Stimulated activated CD8-positive, alpha-beta memory T cell treated with anti-CD3 and anti-CD28 coated beads, Interleukin-7, amount 100 ng/mL, for 48 hours (primary cell): Measurements from ENCODE around the gene NUMBL.
"Not testable (repeated sequence)": the region's sequence is repeated elsewhere in the genome, so short reads cannot be mapped to it uniquely, and the experiment has no call there.

Experiments
- DNase-seq, 2 donors: peaks; one replicate each; pipeline ENCODE4 v3.0.0-alpha.2; 2020; ENCODE audit warnings: low read depth in 1 of 2; ENCODE audit errors: extremely low read depth in 1 of 2

The NUMBL gene

GRCh38 chr19:40690050-40690692, at the start of gene NUMBL:
TSS of gene NUMBL (minus strand) at chr19:40690651. CDS start at chr19:40690483, 168 bp downstream.
- no peak for DNase-seq

- no peak for DNase-seq
Observed at GRCh38 chr19:40739030-40739839, 48.8 kb upstream of the NUMBL start.

GRCh38 chr19:40737102-40737644, 46.7 kb upstream of the NUMBL start:
- no peak for DNase-seq

GRCh38 chr19:40736661-40737060, 46.2 kb upstream of the NUMBL start:
- DNase-seq = no peak

GRCh38 chr19:40735013-40735771, 44.7 kb upstream of the NUMBL start:
- DNase-seq = no peak

- DNase-seq = no peak
Observed at GRCh38 chr19:40733149-40733548, 42.7 kb upstream of the NUMBL start.

- DNase-seq = not testable (repeated sequence)
Observed at GRCh38 chr19:40732304-40732703, 41.9 kb upstream of the NUMBL start.

GRCh38 chr19:40730065-40730464, 39.6 kb upstream of the NUMBL start:
- not testable (repeated sequence) for DNase-seq

GRCh38 chr19:40726279-40726678, 35.8 kb upstream of the NUMBL start:
- DNase-seq = no peak

- no peak for DNase-seq
Observed at GRCh38 chr19:40724855-40725254, 34.4 kb upstream of the NUMBL start.

GRCh38 chr19:40724315-40724714, 33.9 kb upstream of the NUMBL start:
- DNase-seq = no peak

- DNase-seq = no peak
Observed at GRCh38 chr19:40723661-40724254, 33.3 kb upstream of the NUMBL start.

GRCh38 chr19:40721936-40722661, 31.6 kb upstream of the NUMBL start:
- DNase-seq = no peak

- DNase-seq = no peak
Observed at GRCh38 chr19:40721140-40721486, 30.7 kb upstream of the NUMBL start.

- DNase-seq = no peak
Observed at GRCh38 chr19:40719414-40719894, 29.0 kb upstream of the NUMBL start.

- no peak for DNase-seq
Observed at GRCh38 chr19:40718774-40719391, 28.4 kb upstream of the NUMBL start.

- DNase-seq = no peak
Observed at GRCh38 chr19:40717880-40718773, 27.7 kb upstream of the NUMBL start.

GRCh38 chr19:40717325-40717879, 27.0 kb upstream of the NUMBL start:
- no peak for DNase-seq
